OCI-LY3 (cell line): Measurements from ENCODE around the gene RBM42.

Source experiments
- CTCF ChIP-seq: fragments of 200-600, 300-600 bp; sonication (generic); IDR thresholded peaks from 2 replicates; pipeline ENCODE4 v1.5.1; 2014; ENCODE audit warnings: antibody characterized with exemption, low read length, low read depth
- EZH2phosphoT487 ChIP-seq: fragments of 200-600 bp; shearing (Covaris generic); IDR thresholded peaks from 2 replicates; pipeline ENCODE4 v1.6.1; 2018; ENCODE audit warnings: antibody characterized with exemption, mixed run types, low read depth

- TF ChIP-seq CTCF (no peak), EZH2phosphoT487 (no peak)
Measured at GRCh38 chr19:35615036-35615435, 13.8 kb upstream of the RBM42 start.
